ENCODE results near the gene MEPCE.
A peak's percentile ranks its signal among the peaks of the same experiment; 100 is the strongest.

MEPCE gene

GRCh38 chr7:100406767-100407166 lies 22.9 kb upstream of the MEPCE start:
- DNase-seq (ENCODE audit: low read depth, low spot score): no peak

- DNase-seq (ENCODE audit: low read depth, low spot score): peak; percentile 40
Measured at GRCh38 chr7:100407285-100408180, 22.1 kb upstream of the MEPCE start.

GRCh38 chr7:100411101-100411500 lies 18.5 kb upstream of the MEPCE start:
- DNase-seq (ENCODE audit: low read depth, low spot score): no peak

DNA sequence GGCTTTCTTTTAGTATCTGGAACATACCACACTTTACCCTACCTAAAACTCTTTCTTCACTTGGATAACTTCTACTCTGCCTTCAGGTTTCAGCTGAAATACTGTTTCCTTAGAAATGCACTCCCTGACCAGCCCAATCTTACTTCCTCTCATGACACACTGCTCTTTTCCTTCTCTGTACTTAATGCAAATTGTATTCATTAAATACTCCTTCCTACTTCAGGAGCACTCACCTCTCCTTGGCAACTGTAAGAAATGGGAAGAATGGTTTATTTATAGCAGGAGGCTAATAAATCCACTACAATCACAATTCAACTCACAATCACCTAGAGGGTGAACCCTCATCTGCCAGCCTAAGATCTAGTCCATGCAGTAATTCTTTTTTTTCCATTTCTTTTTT lies 16.3 kb upstream of the MEPCE start:
- DNase-seq (ENCODE audit: low read depth, low spot score): no peak

DNA sequence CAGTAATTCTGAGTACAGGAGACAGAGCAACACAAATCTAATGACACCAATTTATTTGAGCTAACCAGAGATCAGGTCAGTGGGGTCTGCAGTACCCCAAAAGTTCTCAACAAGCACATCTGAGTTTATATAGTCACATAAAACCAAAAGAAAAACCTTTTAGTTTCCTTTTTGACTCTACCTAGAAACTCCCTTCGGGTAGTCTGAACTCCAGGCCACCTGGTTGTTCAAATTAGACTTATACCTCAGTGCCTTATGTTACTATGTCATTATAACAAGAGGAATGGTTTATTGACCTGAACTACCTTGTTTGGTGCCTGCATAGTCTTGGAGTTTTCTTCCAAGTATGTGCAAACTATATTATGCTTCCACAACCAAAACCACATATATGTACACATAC lies 15.7 kb upstream of the MEPCE start:
- DNase-seq (ENCODE audit: low read depth, low spot score): no peak

DNA sequence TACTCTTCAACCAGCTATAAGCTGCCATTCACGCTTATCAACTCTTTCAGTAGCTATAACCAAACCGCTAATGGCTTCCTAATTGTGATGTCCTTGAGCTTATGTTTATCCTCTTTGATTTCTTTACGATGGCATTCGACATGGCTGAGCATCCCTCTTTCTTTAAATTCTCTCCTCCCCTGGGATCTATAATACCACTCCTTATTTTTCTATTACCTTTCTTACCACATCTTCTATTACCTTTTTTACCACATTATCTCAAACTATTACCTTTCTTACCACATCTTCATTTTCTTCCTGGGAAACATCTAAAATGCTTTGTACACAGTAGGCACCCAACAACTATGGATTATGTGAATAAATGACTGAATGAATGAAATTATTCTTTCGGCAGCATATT lies 14.2 kb upstream of the MEPCE start:
- DNase-seq (ENCODE audit: low read depth, low spot score): no peak

GRCh38 chr7:100418930-100419659 lies 10.5 kb upstream of the MEPCE start:
- no peak for DNase-seq (ENCODE audit: low read depth, low spot score)

DNA sequence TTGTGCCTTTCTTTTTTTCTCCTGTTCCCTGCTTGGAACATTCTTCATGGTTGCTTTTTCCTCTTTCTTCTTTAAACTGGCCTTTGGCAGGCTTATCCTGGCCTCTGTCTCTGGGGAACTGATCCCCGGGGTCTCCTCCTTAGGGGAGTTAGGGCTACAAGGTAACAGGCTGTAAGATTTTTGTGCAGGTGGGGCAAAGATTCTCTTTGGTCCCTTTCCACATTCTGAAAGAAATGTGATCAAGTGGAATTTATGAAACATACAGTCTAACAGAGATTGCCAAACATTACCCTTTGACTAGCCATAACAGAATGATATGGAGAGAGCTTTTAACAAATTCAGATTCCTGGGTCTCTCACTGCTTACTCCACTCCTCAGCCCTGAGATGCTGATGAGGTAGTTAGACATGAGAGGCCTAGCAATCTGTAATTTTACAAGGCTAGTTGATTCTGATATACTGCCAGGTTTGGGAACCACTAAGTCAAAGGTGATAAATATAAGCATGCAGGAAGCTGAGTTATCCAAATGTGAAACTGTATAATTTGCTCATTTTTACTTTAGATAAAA lies 9.9 kb upstream of the MEPCE start:
- DNase-seq (ENCODE audit: low read depth, low spot score): no peak

GRCh38 chr7:100423315-100423714 lies 6.3 kb upstream of the MEPCE start:
- DNase-seq (ENCODE audit: low read depth, low spot score): no peak

GRCh38 chr7:100425347-100425746 lies 4.3 kb upstream of the MEPCE start:
- DNase-seq (ENCODE audit: low read depth, low spot score): no peak

DNA sequence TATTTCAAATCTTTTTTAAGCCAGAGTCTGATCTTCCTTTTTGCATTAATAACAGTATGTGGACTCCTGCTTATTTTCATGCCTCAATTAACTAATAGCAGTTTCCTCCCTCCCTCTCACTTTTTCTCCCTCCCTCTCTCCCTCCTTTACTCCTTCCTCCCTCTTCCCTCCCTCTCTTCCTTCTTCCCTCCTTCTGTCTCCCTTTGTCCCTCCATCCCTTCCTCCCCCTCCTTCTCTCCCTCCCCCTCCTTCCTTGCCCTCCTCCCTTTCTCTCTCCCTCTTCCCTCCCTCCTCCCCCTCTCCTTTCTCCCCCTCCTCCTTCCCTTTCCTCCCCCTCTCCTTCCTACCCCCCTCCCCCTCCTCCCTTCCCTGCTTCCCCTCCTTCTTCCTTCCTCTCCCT lies 3.1 kb upstream of the MEPCE start:
- no peak for DNase-seq (ENCODE audit: low read depth, low spot score)

GRCh38 chr7:100427762-100428198 lies 1.9 kb upstream of the MEPCE start:
- DNase-seq (ENCODE audit: low read depth, low spot score): no peak

DNA sequence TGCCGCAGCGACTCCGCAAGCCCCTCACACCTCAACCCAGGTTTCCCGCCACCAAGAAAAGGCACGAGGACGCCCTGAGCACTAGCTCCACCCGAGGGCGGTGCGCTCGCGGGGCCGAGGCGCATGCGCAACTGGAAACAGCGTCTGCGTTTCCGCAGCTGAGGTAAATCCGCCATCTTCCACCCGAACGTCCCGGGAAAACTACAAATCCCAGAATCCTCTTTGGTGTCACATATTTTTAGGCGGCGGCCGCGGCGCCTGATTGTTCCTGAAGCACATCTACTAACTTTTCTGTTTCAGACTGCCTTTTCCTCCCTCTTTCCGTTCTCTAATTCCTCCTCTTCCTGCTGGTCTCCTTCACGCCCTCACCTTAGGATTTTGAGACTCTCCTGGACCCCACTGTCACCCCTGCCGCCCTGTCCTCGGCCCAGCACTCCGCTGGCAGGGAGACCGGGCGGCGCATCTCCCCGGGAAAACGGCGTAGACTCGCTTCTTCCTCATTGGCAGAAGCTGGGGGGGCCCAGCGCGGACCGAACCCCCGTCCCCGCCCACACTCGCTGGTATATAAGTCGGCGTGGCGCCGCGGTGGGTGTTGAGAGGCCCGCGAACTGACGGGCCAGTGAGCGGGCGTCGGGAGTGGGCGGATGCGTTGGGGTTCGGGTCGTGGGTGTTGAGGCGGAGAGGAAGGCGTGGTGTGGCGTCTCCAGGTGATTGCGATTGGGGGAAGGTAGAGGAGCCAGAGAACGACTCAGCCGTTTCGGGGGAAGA lies 1.2 kb upstream of the MEPCE start, which contains the start of gene ZCWPW1:
Gene ZCWPW1 (minus strand): TSS at position 505 of the 768 bp plus-strand sequence. CDS start 8,054 bp downstream, outside the sequence.
- peak; percentile 96 for DNase-seq (ENCODE audit: low read depth, low spot score)

DNA sequence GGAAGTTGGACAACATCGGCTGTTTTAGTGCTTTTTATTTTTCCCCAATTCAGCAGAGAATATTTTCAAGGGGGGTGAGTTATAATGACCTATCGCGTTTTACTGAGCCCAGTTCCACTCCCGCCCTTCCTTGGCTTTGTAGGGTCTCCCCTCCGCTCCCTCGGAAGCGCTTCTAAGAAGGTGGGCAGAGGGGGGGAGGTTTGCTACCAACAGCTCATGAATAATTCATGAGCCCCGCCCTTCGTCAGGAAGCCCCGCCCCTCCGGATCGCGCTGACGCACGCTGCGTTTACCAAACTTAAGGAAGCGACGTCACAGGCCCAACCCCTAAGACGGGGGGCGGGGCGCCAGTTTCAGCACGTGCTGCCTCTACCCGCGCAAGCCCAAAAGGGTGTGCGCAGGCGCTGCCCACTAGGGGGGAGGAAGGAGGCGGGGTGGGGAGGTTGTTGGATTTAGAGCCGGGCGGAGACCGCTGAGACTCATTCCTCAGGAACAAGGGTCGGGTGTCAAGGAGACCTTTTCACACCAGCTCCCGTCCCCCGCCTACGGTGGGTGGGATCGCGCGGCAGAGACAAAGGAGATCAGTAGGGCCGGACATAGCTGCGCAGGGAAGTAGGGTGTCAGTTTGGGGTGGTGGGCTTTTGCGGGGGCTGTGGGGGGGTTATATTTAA lies 529 bp upstream of the MEPCE start:
- DNase-seq (ENCODE audit: low read depth, low spot score): peak; percentile 100

GRCh38 chr7:100430493-100431285 lies 1.1 kb downstream of the MEPCE start:
- no peak for DNase-seq (ENCODE audit: low read depth, low spot score)

- no peak for DNase-seq (ENCODE audit: low read depth, low spot score)
Measured at GRCh38 chr7:100431286-100431735, 1.7 kb downstream of the MEPCE start.

GRCh38 chr7:100432053-100432452 lies 2.4 kb downstream of the MEPCE start:
- no peak for DNase-seq (ENCODE audit: low read depth, low spot score)

DNA sequence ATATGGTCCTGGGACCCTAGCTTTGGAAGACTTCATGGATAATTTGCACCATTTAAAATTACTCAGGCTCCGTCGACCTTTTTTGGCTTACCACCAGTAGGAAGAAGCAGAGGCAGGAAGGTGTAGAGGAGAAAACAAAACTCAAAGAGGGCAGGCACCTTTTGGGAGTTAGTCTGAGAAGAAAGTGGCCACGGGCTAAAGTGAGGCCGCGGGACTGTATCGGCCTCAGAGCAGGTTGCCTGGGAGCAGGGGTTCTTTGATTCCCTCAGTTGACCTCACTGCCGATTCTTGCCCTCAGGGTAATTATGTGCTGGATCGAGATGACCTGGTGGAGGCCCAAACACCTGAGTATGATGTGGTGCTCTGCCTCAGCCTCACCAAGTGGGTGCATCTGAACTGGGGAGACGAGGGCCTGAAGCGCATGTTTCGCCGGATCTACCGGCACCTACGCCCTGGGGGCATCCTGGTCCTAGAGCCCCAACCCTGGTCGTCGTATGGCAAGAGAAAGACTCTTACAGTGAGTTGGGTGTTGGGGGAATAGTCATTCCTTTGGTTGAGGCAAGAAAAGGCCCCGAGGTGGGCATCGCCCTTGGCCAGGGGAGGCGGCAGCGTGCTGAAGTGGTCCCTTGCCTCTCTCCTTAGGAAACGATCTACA lies 3.1 kb downstream of the MEPCE start:
- no peak for DNase-seq (ENCODE audit: low read depth, low spot score)

DNA sequence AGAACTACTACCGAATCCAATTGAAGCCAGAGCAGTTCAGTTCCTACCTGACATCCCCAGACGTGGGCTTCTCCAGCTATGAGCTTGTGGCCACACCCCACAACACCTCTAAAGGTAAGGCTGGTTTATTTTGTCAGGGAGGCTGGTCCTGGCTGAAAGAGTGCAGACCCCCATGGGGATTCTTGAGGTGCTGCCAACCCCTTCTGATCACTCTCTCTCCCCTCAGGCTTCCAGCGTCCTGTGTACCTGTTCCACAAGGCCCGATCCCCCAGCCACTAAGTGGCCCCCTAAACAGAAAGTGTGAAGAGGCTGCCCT lies 3.6 kb downstream of the MEPCE start:
- DNase-seq (ENCODE audit: low read depth, low spot score): no peak

Data from smooth muscle cell of the brain vasculature (primary cell).